A549 (cell line): ENCODE data around the gene YAE1. TPM values are rescaled to one million over a fixed set of nuclear protein-coding genes. Genes with fewer than 3 reads are reported as not detected.
A peak's percentile ranks its signal among the peaks of the same experiment; 100 is the strongest.

Experiments
- ATAC-seq, 2 experiments: fragments of 200-7000 bp in 1 of 2; fragments of >200 bp in 1 of 2; cut with Nextera tagmentation in 1 of 2; cut with Tn5 transposase in 1 of 2; 3 replicates each; pipeline versions ENCODE4 v1.8.0 to v1.9.1; 2018 to 2020; ENCODE audit warnings: mild to moderate bottlenecking in 1 of 2, moderate library complexity in 1 of 2
- CTCF ChIA-PET: fragments of 300-600 bp; sonication (Branson Sonifier 250); formaldehyde crosslinking; extraction: SDS; loops from one replicate; lab custom pipeline; 2021; ENCODE audit warnings: antibody characterized with exemption, inconsistent platforms; lab: Yijun Ruan, JAX
- POLR2A ChIA-PET: fragments of 350-600 bp; formaldehyde crosslinking; extraction: SDS; loops from one replicate; lab custom pipeline; 2021; ENCODE audit warnings: antibody characterized with exemption, inconsistent platforms; lab: Yijun Ruan, JAX
- DNase-seq, 2 experiments: peaks; one replicate each; pipeline versions ENCODE4 v3.0.0 to v3.0.0-alpha.2; 2011 to 2016; ENCODE audit warnings: low read depth in 1 of 2, low spot score in 1 of 2
- FAIRE-seq: peaks from 2 replicates; lab custom pipeline; 2011; peaks lifted over from hg19 to GRCh38; lab: Jason Lieb, UNC
- H3K27ac ChIP-seq, 2 experiments: fragments of >200 bp; sonication (Bioruptor Twin); formaldehyde crosslinking; 3 replicates each; pipeline ENCODE4 v1.5.1; 2016 to 2017
- H3K4me1 ChIP-seq: fragments of >200 bp; sonication (Bioruptor Twin); formaldehyde crosslinking; 3 replicates; pipeline ENCODE4 v1.6.1; 2016
- H3K4me2 ChIP-seq: fragments of >200 bp; sonication (Bioruptor Twin); formaldehyde crosslinking; 3 replicates; pipeline ENCODE4 v1.6.1; 2016
- H3K4me3 ChIP-seq: fragments of >200 bp; sonication (Bioruptor Twin); formaldehyde crosslinking; 3 replicates; pipeline ENCODE4 v1.5.1; 2016
- H3K9me3 ChIP-seq: fragments of >200 bp; sonication (Bioruptor Twin); formaldehyde crosslinking; 3 replicates; pipeline ENCODE4 v1.6.1; 2016
- ATOH8 ChIP-seq: fragments of 250-450 bp; sonication (Bioruptor Pico); IDR thresholded peaks from 2 replicates; pipeline ENCODE4 v1.5.0; 2020; ENCODE audit warnings: low read depth, mild to moderate bottlenecking, moderate library complexity
- EHMT2 ChIP-seq: fragments of 200-600 bp; sonication (generic); IDR thresholded peaks from 2 replicates; pipeline ENCODE4 v1.6.1; 2016; ENCODE audit warnings: antibody characterized with exemption, low read depth, mild to moderate bottlenecking, moderate library complexity
- ESRRA ChIP-seq: fragments of 150-350 bp; IDR thresholded peaks from 2 replicates; pipeline ENCODE4 v1.6.1; 2014; ENCODE audit warnings: mild to moderate bottlenecking, low read length, borderline replicate concordance
- FOSB ChIP-seq: fragments of 250-450 bp; sonication (Bioruptor Pico); IDR thresholded peaks from 2 replicates; pipeline ENCODE4 v1.5.0; 2020; ENCODE audit warnings: mild to moderate bottlenecking, moderate library complexity
- FOSL2 ChIP-seq, 2 experiments: fragments of 450-650 bp in 1 of 2; fragments of >200 bp in 1 of 2; sonication (Bioruptor Twin) in 1 of 2; formaldehyde crosslinking; IDR thresholded peaks; 2 replicates each; pipeline versions ENCODE4 v1.5.0 to v1.6.1; 2016 to 2020; ENCODE audit warnings: mild to moderate bottlenecking in 1 of 2, moderate library complexity in 1 of 2
- GATA3 ChIP-seq: IDR thresholded peaks from 2 replicates; pipeline ENCODE4 v1.6.1; 2012; ENCODE audit warnings: borderline replicate concordance
- HMGXB4 ChIP-seq: fragments of 250-450 bp; sonication (Bioruptor Pico); IDR thresholded peaks from 2 replicates; pipeline ENCODE4 v1.5.0; 2021; ENCODE audit warnings: mild to moderate bottlenecking, moderate library complexity, borderline replicate concordance
- HOXB5 ChIP-seq: fragments of 250-450 bp; sonication (Bioruptor Pico); IDR thresholded peaks from 2 replicates; pipeline ENCODE4 v1.5.0; 2020; ENCODE audit warnings: mild to moderate bottlenecking, moderate library complexity
- JUNB ChIP-seq: fragments of >200 bp; sonication (Bioruptor Twin); formaldehyde crosslinking; IDR thresholded peaks from 2 replicates; pipeline ENCODE4 v1.6.1; 2016
- MAFK ChIP-seq: fragments of 450-650 bp; IDR thresholded peaks from 2 replicates; pipeline ENCODE4 v1.6.1; 2014; ENCODE audit not compliant: partially characterized antibody
- POLR2AphosphoS2 ChIP-seq: conservative IDR thresholded peaks from 2 replicates; pipeline ENCODE4 v1.6.1; 2012; ENCODE audit warnings: low read length, improper control_type of control experiment, inconsistent platforms
- RARB ChIP-seq: fragments of 250-450 bp; sonication (Bioruptor Pico); IDR thresholded peaks from 2 replicates; pipeline ENCODE4 v1.8.0; 2021; ENCODE audit warnings: mild to moderate bottlenecking, moderate library complexity
- RFX5 ChIP-seq: fragments of 450-650 bp; IDR thresholded peaks from 2 replicates; pipeline ENCODE4 v1.7.1; 2014; ENCODE audit warnings: antibody characterized with exemption, mild to moderate bottlenecking, moderate library complexity
- TFCP2L1 ChIP-seq: fragments of 250-450 bp; sonication (Bioruptor Pico); IDR thresholded peaks from 2 replicates; pipeline ENCODE4 v1.5.0; 2021; ENCODE audit warnings: mild to moderate bottlenecking
- ZNF302 ChIP-seq: fragments of 250-450 bp; sonication (Bioruptor Pico); IDR thresholded peaks from 2 replicates; pipeline ENCODE4 v1.9.0; 2021; ENCODE audit warnings: inconsistent platforms, mild to moderate bottlenecking, moderate library complexity
- WGBS: methylation state at CpG from one replicate; pipeline ENCODE4 v1.1.6; 2017; ENCODE audit errors: missing lambda C conversion rate; 5-methylcytosine and 5-hydroxymethylcytosine counted together
- polyA plus RNA-seq, 4 experiments: library from polyadenylated mRNA; depleted of rRNA in 3 of 4; stranded (reverse); fragments of >200 nt; fragmentation: RNase III in 1 of 4; extraction: RNeasy Plus Mini Kit Qiagen cat#74134 plus additional on column Dnase treatment in 1 of 4; gene quantifications; 2 replicates in 3 of 4; 3 replicates in 1 of 4; pipeline ENCODE4 v1.2.3, GENCODE V29; 2011 to 2017
- TF ChIP-seq, protein P1 (sequence below): fragments of 450-650 bp; IDR thresholded peaks from 2 replicates; pipeline ENCODE4 v1.6.1; 2014; ENCODE audit warnings: antibody characterized with exemption
- TF ChIP-seq, protein P2 (sequence below): fragments of 150-350 bp; IDR thresholded peaks from 2 replicates; pipeline ENCODE4 v1.6.1; 2014; ENCODE audit warnings: low read depth, mild to moderate bottlenecking, low read length

The YAE1 gene
- polyA plus RNA-seq, 2 of the 4 experiments (the other 2 are of a cell fraction), result 59.1 to 61.2 TPM

- peak in 1 of 2 experiments; percentile 47 for DNase-seq
- POLR2A ChIA-PET, result interaction anchor here (1.2 kb wide), 1 partner anchor 34 kb away, joined by 5 read pairs; the partner anchor contains the start of gene RALA
Observed at GRCh38 chr7:39589323-39590111, 23.3 kb downstream of the YAE1 start.

GRCh38 chr7:39592586-39592985 lies 26.4 kb downstream of the YAE1 start:
- TF ChIP-seq EHMT2 (no peak), JUNB (no peak)
- no peak for ATAC-seq
- no peak overlapping the region for H3K4me2 ChIP-seq
- CTCF ChIA-PET, result interaction anchor here (0.7 to 1.8 kb wide), 5 partner anchors 13 to 155 kb away, joined by 3 to 9 read pairs (median 4); no protein-coding TSS in a partner anchor
- WGBS, result 55% methylated on average over 2 of the region's 2 CpGs
- H3K4me1 ChIP-seq, result peaks cover 16% of the 10 kb centered on the region
- no peak overlapping the region for H3K4me3 ChIP-seq
- no peaks in the 10 kb centered on the region for H3K9me3 ChIP-seq
- FAIRE-seq, result no peak
- POLR2A ChIA-PET, result interaction anchor here (0.6 kb wide), 1 partner anchor 29 kb away, joined by 3 read pairs; no protein-coding TSS in a partner anchor
- no peak for DNase-seq
- no peak overlapping the region for H3K27ac ChIP-seq

More at GRCh38 chr7:39589323-39590111, 23.3 kb downstream of the YAE1 start:
- H3K4me3 ChIP-seq, result no peak overlapping the region
- WGBS, result 35% methylated on average over 7 of the region's 7 CpGs
- no peaks in the 10 kb centered on the region for H3K9me3 ChIP-seq
- TF ChIP-seq RFX5, result no peak
- TF ChIP-seq FOSL2 (IDR thresholded peaks at IDR 0.05), result no peak
- peak; percentile 75 for TF ChIP-seq FOSL2 (CRISPR knock-in tag; IDR thresholded peaks at IDR 0.05)
- peak overlapping the region; percentile 22; the same call in 2 of the 3 replicates for H3K4me2 ChIP-seq
- ATAC-seq, result peak in 1 of 2 experiments; percentile 40; a peak in 1 of 6 replicates
- H3K4me1 ChIP-seq, result peaks cover 16% of the 10 kb centered on the region
- CTCF ChIA-PET, result interaction anchor here (1.0 to 3.0 kb wide), 5 partner anchors 9 to 158 kb away, joined by 3 to 20 read pairs (median 6); no protein-coding TSS in a partner anchor
- peak overlapping the region in 1 of 2 experiments; percentile 34; a peak in 2 of 6 replicates for H3K27ac ChIP-seq
- FAIRE-seq, result no peak

GRCh38 chr7:39594988-39595620 lies 28.9 kb downstream of the YAE1 start:
- POLR2A ChIA-PET, result no interaction called here
- DNase-seq, result no peak
- Histone ChIP-seq H3K4me2 (no peak overlapping the region), H3K4me1 (no peaks in the 10 kb centered on the region; the same call in 2 of the 3 replicates), H3K27ac (no peak overlapping the region), H3K9me3 (no peaks in the 10 kb centered on the region)
- TF ChIP-seq TFCP2L1 (no peak), RARB (CRISPR knock-in tag) (no peak), JUNB (no peak), FOSB (no peak), MAFK (no peak), POLR2AphosphoS2 (no peak), ZNF302 (CRISPR knock-in tag) (no peak), GATA3 (no peak), ESRRA (no peak), ATOH8 (no peak)
- TF ChIP-seq, protein P1, sequence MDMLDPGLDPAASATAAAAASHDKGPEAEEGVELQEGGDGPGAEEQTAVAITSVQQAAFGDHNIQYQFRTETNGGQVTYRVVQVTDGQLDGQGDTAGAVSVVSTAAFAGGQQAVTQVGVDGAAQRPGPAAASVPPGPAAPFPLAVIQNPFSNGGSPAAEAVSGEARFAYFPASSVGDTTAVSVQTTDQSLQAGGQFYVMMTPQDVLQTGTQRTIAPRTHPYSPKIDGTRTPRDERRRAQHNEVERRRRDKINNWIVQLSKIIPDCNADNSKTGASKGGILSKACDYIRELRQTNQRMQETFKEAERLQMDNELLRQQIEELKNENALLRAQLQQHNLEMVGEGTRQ, result no peak
- TF ChIP-seq, all 56 proteins: peak for 0
- CTCF ChIA-PET, result interaction anchor here (1.5 to 2.8 kb wide), 4 partner anchors 13 to 151 kb away, joined by 4 to 8 read pairs (median 4); no protein-coding TSS in a partner anchor
- no peak for ATAC-seq
- no peak overlapping the region for H3K4me3 ChIP-seq
- FAIRE-seq, result no peak
- 65% methylated on average over 5 of the region's 5 CpGs for WGBS

- POLR2A ChIA-PET, result no interaction called here
- peaks cover 4% of the 10 kb centered on the region; the same call in 1 of the 3 replicates for H3K4me1 ChIP-seq
- H3K4me2 ChIP-seq, result no peak overlapping the region
- DNase-seq, result no peak
- no peak overlapping the region for H3K4me3 ChIP-seq
- TF ChIP-seq, protein P2, sequence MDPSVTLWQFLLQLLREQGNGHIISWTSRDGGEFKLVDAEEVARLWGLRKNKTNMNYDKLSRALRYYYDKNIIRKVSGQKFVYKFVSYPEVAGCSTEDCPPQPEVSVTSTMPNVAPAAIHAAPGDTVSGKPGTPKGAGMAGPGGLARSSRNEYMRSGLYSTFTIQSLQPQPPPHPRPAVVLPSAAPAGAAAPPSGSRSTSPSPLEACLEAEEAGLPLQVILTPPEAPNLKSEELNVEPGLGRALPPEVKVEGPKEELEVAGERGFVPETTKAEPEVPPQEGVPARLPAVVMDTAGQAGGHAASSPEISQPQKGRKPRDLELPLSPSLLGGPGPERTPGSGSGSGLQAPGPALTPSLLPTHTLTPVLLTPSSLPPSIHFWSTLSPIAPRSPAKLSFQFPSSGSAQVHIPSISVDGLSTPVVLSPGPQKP, result no peak
- TF ChIP-seq HOXB5 (CRISPR knock-in tag), result no peak
- no peak for TF ChIP-seq HMGXB4 (CRISPR knock-in tag)
- TF ChIP-seq, all 56 proteins: peak for 0
- Histone ChIP-seq H3K27ac (no peak overlapping the region), H3K9me3 (no peaks in the 10 kb centered on the region)
- 36% methylated on average over 2 of the region's 2 CpGs for WGBS
- CTCF ChIA-PET, result no interaction called here
- no peak for ATAC-seq
- no peak for FAIRE-seq
Observed at GRCh38 chr7:39602351-39602750, 36.1 kb downstream of the YAE1 start.
